ENCODE measurements around the gene CACNA1H.
"Not testable (repeated sequence)": the region's sequence is repeated elsewhere in the genome, so short reads cannot be mapped to it uniquely, and the experiment has no call there.

The CACNA1H gene

DNA sequence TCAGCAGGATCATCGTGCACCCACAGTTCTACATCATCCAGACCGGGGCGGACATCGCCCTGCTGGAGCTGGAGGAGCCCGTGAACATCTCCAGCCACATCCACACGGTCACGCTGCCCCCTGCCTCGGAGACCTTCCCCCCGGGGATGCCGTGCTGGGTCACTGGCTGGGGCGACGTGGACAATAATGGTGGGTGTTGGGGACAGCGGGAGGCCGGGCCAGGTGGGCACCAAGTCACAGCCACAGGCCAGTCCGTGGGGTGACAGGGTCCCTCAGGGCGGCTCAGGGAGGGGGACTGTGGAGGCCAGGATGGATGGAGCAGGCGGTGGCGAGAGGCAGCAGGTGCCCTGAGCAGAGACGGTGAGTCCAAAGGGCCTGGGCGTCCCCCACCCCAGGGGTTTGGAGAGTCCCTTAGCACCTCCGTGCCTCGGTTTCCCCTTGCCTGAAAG, 104.0 kb downstream of the CACNA1H start:
- DNase-seq: no peak

DNA sequence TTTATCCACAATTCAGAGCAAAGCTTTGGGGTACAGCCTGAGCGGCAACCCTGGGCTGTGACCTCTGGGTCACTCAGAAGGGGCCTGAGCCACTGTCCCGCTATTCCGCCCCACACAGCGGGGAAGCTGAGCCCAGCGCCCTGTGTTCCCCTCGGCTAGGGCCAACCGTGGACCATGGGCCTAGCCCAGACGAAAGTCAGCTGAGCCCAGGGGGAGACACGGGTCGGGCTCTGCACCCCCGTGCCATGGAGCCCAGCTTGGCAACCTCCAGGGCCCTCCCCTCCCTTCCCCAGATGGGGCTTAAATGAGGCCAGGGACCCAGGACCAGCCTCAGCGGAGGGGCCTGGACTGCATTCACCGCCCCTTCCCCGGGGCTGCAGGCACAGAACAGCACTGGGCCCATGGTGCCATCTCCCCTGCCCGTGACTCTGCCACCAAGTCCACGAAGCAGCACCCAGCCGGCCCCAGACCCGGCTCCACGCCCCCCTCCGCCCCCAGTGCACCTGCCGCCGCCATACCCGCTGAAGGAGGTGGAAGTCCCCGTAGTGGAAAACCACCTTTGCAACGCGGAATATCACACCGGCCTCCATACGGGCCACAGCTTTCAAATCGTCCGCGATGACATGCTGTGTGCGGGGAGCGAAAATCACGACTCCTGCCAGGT, 104.8 kb downstream of the CACNA1H start:
- DNase-seq: no peak

DNA sequence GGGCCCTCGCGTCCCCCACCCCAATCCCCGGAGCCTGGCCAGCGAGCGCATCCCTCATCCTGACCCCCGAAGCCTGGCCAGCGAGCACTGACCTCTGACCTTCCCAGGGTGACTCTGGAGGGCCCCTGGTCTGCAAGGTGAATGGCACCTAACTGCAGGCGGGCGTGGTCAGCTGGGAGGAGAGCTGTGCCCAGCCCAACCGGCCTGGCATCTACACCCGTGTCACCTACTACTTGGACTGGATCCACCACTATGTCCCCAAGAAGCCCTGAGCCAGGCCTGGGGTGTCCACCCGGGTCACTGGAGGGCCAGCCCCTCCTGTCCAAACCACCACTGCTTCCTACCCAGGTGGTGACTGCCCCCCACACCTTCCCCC, 105.3 kb downstream of the CACNA1H start:
- no peak for DNase-seq

DNA sequence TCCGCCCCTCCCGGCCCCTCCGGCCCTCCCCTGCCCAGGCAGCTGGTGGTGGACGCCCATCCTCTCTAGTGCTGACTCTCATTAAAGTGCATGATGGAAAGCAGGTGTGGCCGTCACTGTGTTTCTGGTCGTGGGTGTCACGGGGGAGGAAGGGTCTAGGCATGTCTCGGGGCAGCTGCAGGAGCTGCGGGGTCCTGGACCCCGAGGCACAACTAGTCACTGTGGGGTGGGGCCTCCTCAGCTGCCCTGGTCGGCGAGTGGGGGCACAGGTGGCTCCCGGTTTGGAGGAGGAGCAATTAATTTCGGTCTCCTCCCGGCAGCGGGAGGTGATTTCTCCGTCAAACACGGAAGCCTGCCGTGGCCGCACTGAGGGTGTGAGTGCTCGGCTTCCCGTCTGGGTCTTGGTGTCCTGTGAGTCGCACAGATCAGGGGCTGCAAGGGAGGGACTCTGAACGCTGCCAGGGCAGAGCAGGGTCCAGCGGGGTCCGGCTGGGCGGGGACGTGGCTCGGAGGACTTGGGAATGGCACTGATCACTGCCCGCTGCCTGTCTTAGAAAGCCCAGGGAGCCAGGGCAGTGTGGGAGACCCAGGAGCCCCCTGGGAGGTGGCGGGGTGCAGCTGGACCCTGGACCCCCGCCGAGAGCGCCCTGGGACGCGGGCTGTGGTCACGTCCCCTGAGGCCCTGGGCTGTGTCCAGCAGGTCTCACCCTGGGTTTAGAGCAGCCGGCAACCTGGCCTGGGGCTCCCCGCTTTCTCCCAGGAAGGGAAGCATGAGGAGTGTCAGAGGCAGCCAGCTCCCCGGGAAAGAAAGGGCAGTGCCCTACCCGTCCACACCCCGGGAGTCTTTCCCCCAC, 106.2 kb downstream of the CACNA1H start:
- no peak for DNase-seq

DNA sequence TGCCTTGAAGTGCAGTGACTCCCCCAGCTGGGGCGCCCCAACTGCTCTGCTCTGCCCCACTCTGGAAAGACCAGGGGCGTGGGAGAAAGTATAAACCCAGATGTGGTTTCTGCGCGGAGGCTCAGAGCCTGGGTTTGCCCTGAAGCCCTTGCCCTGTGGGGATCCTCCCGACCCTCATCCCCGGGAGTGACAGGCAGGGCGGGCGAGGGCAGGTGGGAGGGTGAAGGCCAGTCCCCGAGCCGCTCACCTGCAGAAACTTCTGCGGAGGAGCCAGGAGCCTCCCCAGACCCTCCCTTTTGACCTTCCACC, 106.8 kb downstream of the CACNA1H start:
- DNase-seq: no peak

DNA sequence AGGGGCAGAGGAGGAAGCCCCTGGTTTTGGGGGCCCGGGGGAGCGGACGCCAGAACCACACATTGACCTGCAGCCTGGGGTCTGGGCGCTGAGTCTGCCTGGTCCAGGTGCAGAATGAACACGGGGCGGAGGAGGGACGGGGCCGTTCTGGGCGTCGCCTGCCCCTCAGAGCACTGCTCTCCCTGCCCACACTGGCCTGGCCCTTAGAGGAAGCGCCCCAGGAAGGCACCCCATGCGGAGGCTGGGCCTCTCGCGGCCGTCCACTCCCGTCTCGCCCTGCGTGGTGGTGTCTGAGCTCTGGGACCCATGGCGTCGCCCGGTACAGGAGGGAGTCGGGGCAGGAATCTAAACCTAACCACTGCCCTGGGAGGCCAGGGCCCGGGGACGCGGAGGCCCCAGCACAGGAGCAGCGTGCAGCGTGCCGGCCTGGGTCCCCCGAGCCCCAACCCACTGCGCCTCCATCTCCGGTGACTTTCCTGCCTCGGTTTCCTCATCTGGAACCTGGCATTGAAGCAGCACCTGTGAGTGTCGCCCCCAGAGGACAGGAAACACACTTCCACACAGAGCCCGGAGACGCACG, 107.3 kb downstream of the CACNA1H start:
- DNase-seq: no peak

DNA sequence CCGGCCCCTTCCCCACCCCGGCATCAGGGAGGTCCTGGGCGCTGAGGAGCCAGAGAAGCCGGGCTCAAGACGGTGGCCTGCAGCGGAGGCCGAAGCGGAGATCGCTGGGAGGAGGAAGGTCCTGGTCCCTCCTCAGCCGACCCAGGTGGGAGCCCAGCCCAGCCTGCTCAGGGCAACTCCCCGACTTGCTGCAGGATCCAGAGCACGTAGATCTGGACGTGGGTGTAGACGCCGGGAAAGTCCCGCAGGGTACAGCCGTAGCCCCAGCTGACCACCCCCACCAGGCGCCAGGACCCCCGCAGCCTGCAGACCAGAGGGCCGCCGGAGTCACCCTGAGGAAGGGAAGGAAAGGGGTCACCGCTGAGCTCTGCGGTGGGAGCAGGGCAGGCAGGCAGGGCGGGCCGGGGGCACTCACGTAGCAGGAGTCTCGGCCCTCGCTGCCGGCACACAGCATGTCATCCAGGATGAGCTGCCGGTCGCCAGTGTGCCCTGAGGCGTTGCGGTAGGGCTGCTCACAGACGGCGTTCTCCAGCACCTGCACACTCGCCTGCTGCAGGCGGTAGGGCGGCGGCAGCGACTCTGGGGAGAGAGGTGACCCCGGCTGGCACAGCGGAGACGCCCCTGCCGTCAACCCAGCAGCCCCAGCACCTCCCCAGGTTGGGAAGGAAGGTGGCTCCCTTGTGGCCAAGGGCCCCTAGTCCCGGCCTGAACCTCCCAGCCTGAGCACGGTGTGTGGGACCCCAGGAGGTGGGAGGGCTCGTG, 108.4 kb downstream of the CACNA1H start:
- no peak for DNase-seq

DNA sequence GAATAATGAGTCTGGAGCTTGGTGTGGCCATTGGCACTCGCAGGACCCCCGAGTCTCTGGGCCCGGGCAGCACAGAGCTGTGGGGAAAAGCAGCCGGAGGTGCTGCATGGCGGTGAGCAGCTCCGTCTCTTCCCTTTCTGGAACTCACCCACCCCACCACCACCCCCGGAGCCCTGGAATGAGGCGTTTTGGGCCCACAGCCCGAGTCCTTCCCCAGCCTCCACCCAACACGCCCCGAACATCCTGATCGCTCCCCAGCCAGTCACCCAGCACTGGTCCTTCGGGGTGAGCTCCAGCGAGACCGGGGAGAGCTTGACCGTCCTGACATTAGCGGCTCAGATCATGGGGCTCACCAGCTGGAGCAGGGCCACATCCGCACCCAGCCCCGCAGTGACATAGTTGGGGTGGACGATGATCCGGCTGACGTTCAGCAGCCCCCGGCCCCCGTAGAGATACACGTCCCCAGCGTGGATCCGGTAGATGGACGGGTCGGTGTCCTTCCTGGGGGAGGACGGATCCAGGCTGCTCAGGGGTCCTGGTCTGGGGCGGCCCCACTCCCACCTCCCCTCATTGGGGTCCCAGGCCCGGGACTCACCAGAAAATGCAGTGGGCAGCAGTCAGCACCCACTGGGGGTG, 109.4 kb downstream of the CACNA1H start:
- DNase-seq: no peak

DNA sequence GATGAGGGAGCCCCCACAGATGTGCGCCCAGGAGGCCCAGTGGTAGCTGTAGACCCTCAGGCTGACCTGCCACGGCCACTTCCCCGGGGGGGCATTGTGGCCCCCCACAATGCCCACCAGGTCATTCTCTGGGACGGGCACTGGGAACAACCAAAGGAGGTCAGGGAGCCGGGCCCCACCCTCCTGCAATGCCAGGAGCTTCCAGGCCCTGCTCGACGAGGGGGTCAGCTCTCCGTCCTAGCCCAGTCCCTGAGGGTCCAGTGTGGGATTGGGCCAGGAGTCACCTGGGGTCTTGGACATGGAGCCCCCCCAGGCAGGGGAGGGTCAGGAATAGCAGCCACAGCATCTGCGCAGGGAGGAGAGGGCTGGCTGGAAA, 109.9 kb downstream of the CACNA1H start:
- no peak for DNase-seq

DNA sequence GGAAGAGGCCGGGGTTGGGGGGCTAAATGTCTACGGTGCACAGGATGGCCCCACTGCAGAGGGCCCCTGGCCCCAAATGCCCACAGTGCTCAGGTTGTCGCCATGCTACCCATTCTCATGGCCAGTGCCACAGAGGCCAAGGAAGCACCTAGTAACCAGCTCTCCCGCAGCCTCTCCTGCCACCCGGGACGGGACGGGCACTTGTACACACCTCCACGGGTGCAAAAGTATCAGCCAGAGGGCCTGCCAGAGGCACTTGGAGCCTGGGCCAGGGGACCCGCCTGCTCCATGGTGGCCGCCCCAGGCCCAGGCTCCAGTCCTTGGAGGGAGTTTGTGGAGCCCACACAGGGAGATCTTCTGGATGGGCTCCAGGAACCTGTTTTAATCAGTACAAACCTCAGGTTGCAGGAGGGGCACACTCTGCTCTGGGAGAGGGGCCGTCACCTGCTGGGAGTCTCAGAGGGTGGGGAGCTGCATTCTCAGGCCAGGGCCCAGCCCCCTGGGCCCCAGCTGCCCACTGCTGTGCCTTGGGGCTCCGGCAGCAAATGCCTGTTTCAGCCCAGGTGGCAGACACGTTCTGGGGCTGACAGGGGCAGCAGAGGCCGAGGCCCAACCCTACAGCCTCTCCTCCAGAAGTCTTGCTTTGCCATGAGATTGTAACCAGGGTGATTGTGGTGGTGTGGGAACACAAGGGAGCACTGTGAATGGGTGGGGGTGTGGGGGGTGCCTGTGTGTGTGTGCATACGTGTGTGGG, 110.9 kb downstream of the CACNA1H start:
- no peak for DNase-seq

DNA sequence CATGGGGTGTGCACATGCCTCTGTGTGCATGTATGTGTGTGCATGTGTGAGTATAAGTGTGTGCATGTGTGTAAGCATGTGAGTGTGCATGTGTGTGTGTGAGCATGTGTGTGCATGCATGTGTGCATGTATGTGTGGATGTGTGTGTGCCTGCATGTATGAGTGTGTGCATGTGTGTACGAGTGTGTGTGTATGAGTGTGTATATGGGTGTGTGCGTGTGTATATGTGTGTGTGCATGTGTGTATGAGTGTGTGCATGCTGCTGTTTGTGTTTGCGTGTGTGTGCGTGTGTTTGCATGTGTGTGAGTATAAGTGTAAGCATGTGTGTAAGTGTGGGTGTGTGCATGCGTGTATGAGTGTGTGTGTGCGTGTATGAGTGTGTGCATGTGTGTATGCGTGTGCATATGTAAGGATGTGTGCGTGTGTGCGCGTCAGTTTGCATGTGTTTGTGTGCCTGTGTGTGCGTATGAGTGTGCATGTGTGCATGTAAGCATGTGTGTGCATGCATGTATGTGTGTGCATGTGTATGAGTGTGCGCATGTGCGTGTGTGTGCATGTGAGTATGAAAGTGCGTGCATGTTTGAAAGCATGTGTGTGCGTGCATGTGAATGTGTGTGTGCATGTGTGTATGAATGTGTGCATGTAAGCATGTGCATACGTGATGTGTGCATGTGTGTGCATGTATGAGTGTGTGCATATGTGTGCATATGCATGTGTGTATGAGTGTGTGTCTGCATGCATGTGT, 111.6 kb downstream of the CACNA1H start:
- no peak for DNase-seq

DNA sequence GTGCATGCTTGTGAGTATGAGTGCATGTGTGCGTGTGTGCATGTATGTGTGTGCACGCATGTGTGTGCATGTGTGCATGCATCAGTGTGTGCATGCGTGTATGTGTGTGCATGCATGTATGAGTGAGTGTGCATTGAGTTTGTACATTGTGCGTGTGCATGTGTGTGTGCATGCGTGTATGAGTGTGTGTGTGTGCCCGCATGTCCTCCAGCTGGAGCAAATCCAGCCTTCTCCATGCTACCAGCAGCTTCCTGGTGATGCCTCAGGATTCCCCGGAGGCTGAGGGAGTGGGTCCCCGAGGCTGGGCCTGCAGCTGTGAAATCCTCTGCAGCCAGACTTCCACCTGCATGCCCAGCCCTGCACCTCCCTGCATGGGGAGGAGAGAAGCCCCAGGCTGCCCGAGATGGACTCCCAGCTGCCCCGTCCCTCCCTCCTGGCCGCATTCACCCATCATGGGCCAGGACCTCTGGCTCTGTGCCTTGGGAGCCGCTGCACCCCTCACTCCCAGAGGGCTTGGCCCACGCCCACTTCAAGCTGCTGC, 112.3 kb downstream of the CACNA1H start:
- no peak for DNase-seq

DNA sequence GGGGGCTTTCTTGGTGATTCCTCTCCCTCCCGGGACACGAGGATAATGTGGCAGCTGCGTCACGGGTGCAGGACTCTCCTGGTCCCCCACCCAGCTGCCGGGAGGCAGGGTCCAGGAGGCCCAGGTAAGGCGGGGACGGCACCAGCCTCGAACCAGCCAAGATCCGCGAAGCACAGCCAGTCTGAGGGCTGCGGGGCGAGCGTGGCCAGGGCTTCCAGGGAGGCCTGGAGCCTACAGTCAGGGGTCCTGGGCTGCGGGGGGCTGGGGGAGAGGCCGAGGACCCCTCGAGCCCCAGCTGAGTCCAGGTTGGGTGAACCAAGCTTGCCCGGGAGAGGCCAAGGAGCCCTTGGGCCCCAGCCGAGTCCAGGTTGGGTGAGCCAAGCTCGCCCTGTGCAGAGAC, 112.9 kb downstream of the CACNA1H start:
- no peak for DNase-seq

DNA sequence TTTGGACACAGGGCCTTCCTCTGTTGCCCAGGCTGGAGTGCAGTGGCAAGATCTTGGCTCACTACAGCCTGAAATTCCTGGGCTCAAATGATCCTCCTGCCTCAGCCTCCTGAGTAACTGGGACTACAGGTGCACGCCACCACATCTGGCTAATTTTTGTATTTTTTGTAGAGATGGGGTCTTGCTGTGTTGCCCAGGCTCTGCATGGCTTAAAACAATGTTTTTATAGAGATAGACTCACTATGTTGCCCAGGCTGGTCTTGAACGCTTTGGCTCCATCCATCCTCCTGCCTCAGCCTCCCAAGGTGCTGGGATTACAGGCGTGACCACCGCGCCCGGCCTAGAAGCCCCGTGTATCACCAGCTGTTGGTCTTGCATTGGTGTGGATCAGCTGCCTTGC, 116.5 kb downstream of the CACNA1H start:
- DNase-seq: not testable (repeated sequence)

DNA sequence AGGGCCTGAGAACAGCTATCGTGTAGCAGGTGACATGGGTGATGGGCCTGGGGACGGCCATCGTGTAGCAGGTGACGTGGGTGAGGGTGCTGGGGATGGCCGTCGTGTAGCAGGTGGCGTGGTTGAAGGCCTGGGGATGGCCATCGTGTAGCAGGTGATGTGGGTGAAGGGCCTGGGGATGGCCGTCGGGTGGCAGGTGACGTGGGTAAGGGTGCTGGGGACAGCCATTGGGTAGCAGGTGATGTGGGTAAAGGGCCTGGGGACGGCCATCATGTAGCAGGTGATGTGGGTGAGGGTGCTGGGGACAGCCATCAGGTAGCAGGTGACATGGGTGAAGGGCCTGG, 118.4 kb downstream of the CACNA1H start:
- DNase-seq: no peak

All from KG1 (cell line).